K562 (cell line): ENCODE data around the gene SLC44A5. TPM values are rescaled to one million over a fixed set of nuclear protein-coding genes. Genes with fewer than 3 reads are reported as not detected.
A peak's percentile ranks its signal among the peaks of the same experiment; 100 is the strongest.

ENCODE experiments used
- ATAC-seq: fragments of 200-7000 bp; cut with Tn5 transposase; 3 replicates; pipeline ENCODE4 v1.9.1; 2020; ENCODE audit warnings: moderate library complexity
- BruUV-seq: library from RNA; stranded (reverse); fragments of 400-500 nt; replicated peaks from 2 replicates; lab custom pipeline; 2021; lab: Mats Ljungman, UMichigan
- CTCF ChIA-PET: fragments of 300-600 bp; formaldehyde crosslinking; extraction: SDS; loops from one replicate; lab custom pipeline; 2021; ENCODE audit warnings: low intra/inter-chr PET ratio; lab: Yijun Ruan, JAX
- POLR2A ChIA-PET: fragments of 300-600, 350-650 bp; sonication (Branson Sonifier 250); formaldehyde crosslinking; extraction: SDS; loops from one replicate; lab custom pipeline; 2021; ENCODE audit warnings: antibody characterized with exemption, inconsistent platforms; lab: Yijun Ruan, JAX
- DNase-seq, 4 experiments: peaks; one replicate each; pipeline versions ENCODE4 v3.0.0 to v3.0.0-alpha.2; 2011 to 2018; ENCODE audit warnings: low spot score in 3 of 4, mixed read lengths in 3 of 4; ENCODE audit errors: extremely low read depth in 1 of 4
- FAIRE-seq: peaks from 2 replicates; lab custom pipeline; 2011; peaks lifted over from hg19 to GRCh38; lab: Jason Lieb, UNC
- H2AFZ ChIP-seq: 2 replicates; pipeline ENCODE4 v1.6.0; 2011; ENCODE audit warnings: low read depth, low read length, control low read depth, inconsistent platforms
- H3K27ac ChIP-seq: fragments of 200-600 bp; 3 replicates; pipeline ENCODE4 v1.8.0; 2011; ENCODE audit warnings: low read depth, mild to moderate bottlenecking, control low read depth, inconsistent platforms, low read length, moderate library complexity, mixed read lengths; ENCODE audit errors: extremely low read depth
- H3K27me3 ChIP-seq, 2 experiments: fragments of 300-600 bp in 1 of 2; 2 replicates in 1 of 2; 3 replicates in 1 of 2; pipeline versions ENCODE4 v1.6.0 to v1.8.0; 2011; ENCODE audit warnings: inconsistent platforms in 2 of 2, low read length in 2 of 2, mild to moderate bottlenecking in 1 of 2, mixed read lengths in 1 of 2, moderate library complexity in 1 of 2; ENCODE audit not compliant: control insufficient read depth in 2 of 2, insufficient read depth in 2 of 2
- H3K36me3 ChIP-seq: fragments of 300-600 bp; 3 replicates; pipeline ENCODE4 v1.8.0; 2011; ENCODE audit warnings: mild to moderate bottlenecking, low read length, inconsistent platforms; ENCODE audit not compliant: control insufficient read depth, insufficient read depth
- H3K4me1 ChIP-seq, 2 experiments: fragments of 200-600 bp in 1 of 2; replicated peaks in 1 of 2; 2 replicates in 1 of 2; 3 replicates in 1 of 2; pipeline versions ENCODE4 v1.5.1 to v1.8.0; 2011; ENCODE audit warnings: inconsistent platforms in 2 of 2, low read length in 2 of 2, mild to moderate bottlenecking in 1 of 2, mixed read lengths in 1 of 2, moderate library complexity in 1 of 2; ENCODE audit not compliant: control insufficient read depth in 2 of 2, insufficient read depth in 2 of 2
- H3K4me2 ChIP-seq: 2 replicates; pipeline ENCODE4 v1.6.1; 2011; ENCODE audit warnings: low read length, control low read depth, inconsistent platforms, mixed read lengths; ENCODE audit not compliant: insufficient read depth
- H3K4me3 ChIP-seq: fragments of 200-600 bp; sonication (generic), shearing (Covaris generic); 2 replicates; pipeline ENCODE4 v1.5.1; 2016; ENCODE audit warnings: control low read depth, inconsistent platforms
- H3K79me2 ChIP-seq: fragments of 200-600 bp; 3 replicates; pipeline ENCODE4 v1.8.0; 2011; ENCODE audit warnings: low read length, inconsistent platforms; ENCODE audit not compliant: control insufficient read depth, insufficient read depth
- H3K9ac ChIP-seq, 2 experiments: 2 replicates each; pipeline versions ENCODE4 v1.6.0 to v1.6.1; 2011; ENCODE audit warnings: low read depth in 2 of 2, low read length in 2 of 2, control low read depth in 1 of 2, inconsistent platforms in 1 of 2, mild to moderate bottlenecking in 1 of 2, mixed read lengths in 1 of 2; ENCODE audit not compliant: insufficient read depth in 1 of 2
- H3K9me1 ChIP-seq: one replicate; pipeline ENCODE4 v1.6.0; 2011; ENCODE audit warnings: inconsistent platforms, mild to moderate bottlenecking, low read length, moderate library complexity; ENCODE audit not compliant: control insufficient read depth, insufficient read depth
- H3K9me3 ChIP-seq: replicated peaks from 2 replicates; pipeline ENCODE4 v1.5.1; 2011; ENCODE audit warnings: low read depth, low read length, inconsistent platforms; ENCODE audit not compliant: control insufficient read depth, insufficient read depth
- H4K20me1 ChIP-seq: replicated peaks from 2 replicates; pipeline ENCODE4 v1.6.1; 2011; ENCODE audit warnings: low read length, inconsistent platforms, mixed read lengths; ENCODE audit not compliant: control insufficient read depth, insufficient read depth
- BMI1 ChIP-seq: fragments of 150-350 bp; IDR thresholded peaks from 2 replicates; pipeline ENCODE4 v1.6.1; 2014; ENCODE audit warnings: low read length
- BRD4 ChIP-seq: fragments of 200-600 bp; sonication (generic); IDR thresholded peaks from 2 replicates; pipeline ENCODE4 v1.6.1; 2017; ENCODE audit warnings: inconsistent platforms
- CEBPZ ChIP-seq: fragments of 150-350 bp; IDR thresholded peaks from 2 replicates; pipeline ENCODE4 v1.6.1; 2014; ENCODE audit warnings: low read depth, mild to moderate bottlenecking, low read length, borderline replicate concordance
- FIP1L1 ChIP-seq: fragments of 200-400 bp; formaldehyde crosslinking; IDR thresholded peaks from 2 replicates; pipeline ENCODE4 v1.6.1; 2018; ENCODE audit warnings: mild to moderate bottlenecking, low read depth, low read length; ENCODE audit not compliant: poor library complexity, severe bottlenecking
- HMGXB4 ChIP-seq: sonication (generic); formaldehyde crosslinking; IDR thresholded peaks from 2 replicates; pipeline ENCODE4 v1.8.1; 2023; ENCODE audit warnings: mild to moderate bottlenecking, missing genetic modification reagents
- IRF2 ChIP-seq: sonication (generic); formaldehyde crosslinking; IDR thresholded peaks from 2 replicates; pipeline ENCODE4 v1.8.1; 2022; ENCODE audit warnings: mild to moderate bottlenecking, missing genetic modification reagents
- NRF1 ChIP-seq, 2 experiments: fragments of 450-650 bp; IDR thresholded peaks in 1 of 2; conservative IDR thresholded peaks in 1 of 2; 2 replicates each; pipeline ENCODE4 v1.6.1; 2014; ENCODE audit warnings: mild to moderate bottlenecking in 2 of 2
- PBX2 ChIP-seq, 2 experiments: IDR thresholded peaks in 1 of 2; conservative IDR thresholded peaks in 1 of 2; 2 replicates each; pipeline ENCODE4 v1.6.1; 2016; ENCODE audit warnings: low read depth in 2 of 2, mild to moderate bottlenecking in 1 of 2, missing compliant biosample characterization in 1 of 2, missing genetic modification characterization in 1 of 2, moderate library complexity in 1 of 2
- SMC3 ChIP-seq: conservative IDR thresholded peaks from 2 replicates; pipeline ENCODE4 v1.6.1; 2011; ENCODE audit warnings: low read depth, low read length, improper control_type of control experiment; ENCODE audit not compliant: insufficient read depth
- XRCC3 ChIP-seq: fragments of 450-650 bp; IDR thresholded peaks from 2 replicates; pipeline ENCODE4 v1.6.1; 2017; ENCODE audit warnings: mild to moderate bottlenecking, moderate library complexity
- ZFP30 ChIP-seq: fragments of 250-450 bp; sonication (Bioruptor Pico); IDR thresholded peaks from 2 replicates; pipeline ENCODE4 v1.8.0; 2022; ENCODE audit warnings: moderate library complexity, mild to moderate bottlenecking, inconsistent platforms, borderline replicate concordance
- ZNF140 ChIP-seq: fragments of 250-450 bp; sonication (Bioruptor Pico); IDR thresholded peaks from 2 replicates; pipeline ENCODE4 v1.8.0; 2021; ENCODE audit warnings: moderate library complexity, mild to moderate bottlenecking, inconsistent platforms
- WGBS: fragments of 100-300 bp; shearing (Covaris generic); methylation state at CpG from one replicate; pipeline ENCODE4 v1.1.6; 2016; ENCODE audit warnings: low coverage, mixed read lengths; ENCODE audit not compliant: insufficient coverage; ENCODE audit errors: missing lambda C conversion rate; 5-methylcytosine and 5-hydroxymethylcytosine counted together
- in situ Hi-C: fragments of 300-500 bp; cut with MboI; formaldehyde crosslinking; loops from 4 replicates; pipeline ENCODE4 v1.15.0; 2018; ENCODE audit warnings: inconsistent platforms, mixed read lengths
- intact Hi-C: fragments of 100-400 bp; cut with micrococcal nuclease; formaldehyde crosslinking; loops from 2 replicates; pipeline ENCODE4 v1.14.2; 2022
- polyA plus RNA-seq, 8 experiments: library from polyadenylated mRNA; depleted of rRNA in 4 of 8; stranded (reverse) in 5 of 8; unstranded in 3 of 8; fragments of >200 nt; fragmentation: Nextera tagmentation in 2 of 8; fragmentation: Illumina TruSeq in 1 of 8; extraction: Ambion mirVana in 2 of 8; extraction: Trizol in 1 of 8; gene quantifications; 2 replicates each; pipeline versions ENCODE4 v1.2.1 to v1.2.3, GENCODE V29; 2011 to 2014; ENCODE audit warnings: inconsistent platforms in 1 of 8, missing spikeins in 1 of 8
- total RNA-seq, 7 experiments: library from RNA; depleted of rRNA in 6 of 7; stranded (reverse); fragments of >200 nt in 6 of 7; fragmentation: Illumina TruSeq in 2 of 7; extraction: Trizol in 2 of 7; gene quantifications; 2 replicates each; pipeline versions ENCODE4 v1.2.1 to v1.2.3, GENCODE V29; 2011 to 2021; ENCODE audit warnings: low replicate concordance in 1 of 7

SLC44A5 gene
- total and polyA plus RNA-seq, 9 of the 15 experiments (the other 6 are each of a cell fraction or from before 2014, with no cell fraction given): 1.2 to 10.1 (median 3.2) TPM

GRCh38 chr1:75273110-75273509 lies 337.8 kb downstream of the SLC44A5 start (continued):
- TF ChIP-seq XRCC3: no peak
- no peak for TF ChIP-seq BMI1
- no peak for TF ChIP-seq FIP1L1
- no peak for TF ChIP-seq PBX2 (CRISPR knock-in tag; IDR thresholded peaks at IDR 0.05; ENCODE audit: low read depth)
- no peak for TF ChIP-seq PBX2 (tag; conservative IDR thresholded peaks at IDR 0.05; ENCODE audit: low read depth)
- TF ChIP-seq IRF2 (CRISPR knock-in tag): no peak
- no peak for TF ChIP-seq ZFP30

- Histone ChIP-seq H3K36me3 (no peaks in the 10 kb centered on the region), H3K4me1 (no peaks in the 10 kb centered on the region), H2AFZ (no peak overlapping the region), H3K27ac (no peak overlapping the region), H4K20me1 (no peaks in the 10 kb centered on the region), H3K9ac (no peak overlapping the region), H3K4me3 (no peak overlapping the region), H3K27me3 (no peaks in the 10 kb centered on the region), H3K79me2 (no peaks in the 10 kb centered on the region), H3K9me3 (no peaks in the 10 kb centered on the region; the same call in 1 of the 2 replicates), H3K4me2 (no peak overlapping the region), H3K9me1 (no peaks in the 10 kb centered on the region)
- ChIA-PET POLR2A (interaction anchor here (0.7 to 1.1 kb wide), 3 partner anchors 8 to 520 kb away, joined by 3 to 6 read pairs (median 4); partner anchors contain the start of gene RABGGTB), CTCF (interaction anchor here (0.7 to 1.5 kb wide), 4 partner anchors 317 to 367 kb away, joined by 3 to 14 read pairs (median 4); no protein-coding TSS in a partner anchor)
- DNase-seq (peak; percentile 16 to 52 (median 22)), ATAC-seq (peak; percentile 88), FAIRE-seq (peak; percentile 87)
- intact Hi-C loops: loop anchor here (1.0 to 10.0 kb wide), 6 partner anchors 107 to 459 kb away; partner anchors contain the start of gene ACADM
- WGBS: 7% methylated on average over 5 of the region's 6 CpGs
- in situ Hi-C loops: no loop called here
- BruUV-seq: no TSS peak
- TF ChIP-seq ZNF140 (CRISPR knock-in tag) (no peak), SMC3 (peak; percentile 48), BRD4 (no peak), CEBPZ (no peak), NRF1 (conservative IDR thresholded peaks at IDR 0.05 in 1 of 2, IDR thresholded peaks at IDR 0.05 in 1 of 2) (no peak), HMGXB4 (no peak)
Measured at GRCh38 chr1:75265792-75266191, 345.1 kb downstream of the SLC44A5 start.
